DMS79 treated with DMSO at 0.1 percent for 48 hours (cell line): ENCODE measurements around the gene TIMM13.

Source experiments
- DNase-seq: peaks from one replicate; lab custom pipeline; 2025; lab: John Stamatoyannopoulos, UW

Gene TIMM13

DNA sequence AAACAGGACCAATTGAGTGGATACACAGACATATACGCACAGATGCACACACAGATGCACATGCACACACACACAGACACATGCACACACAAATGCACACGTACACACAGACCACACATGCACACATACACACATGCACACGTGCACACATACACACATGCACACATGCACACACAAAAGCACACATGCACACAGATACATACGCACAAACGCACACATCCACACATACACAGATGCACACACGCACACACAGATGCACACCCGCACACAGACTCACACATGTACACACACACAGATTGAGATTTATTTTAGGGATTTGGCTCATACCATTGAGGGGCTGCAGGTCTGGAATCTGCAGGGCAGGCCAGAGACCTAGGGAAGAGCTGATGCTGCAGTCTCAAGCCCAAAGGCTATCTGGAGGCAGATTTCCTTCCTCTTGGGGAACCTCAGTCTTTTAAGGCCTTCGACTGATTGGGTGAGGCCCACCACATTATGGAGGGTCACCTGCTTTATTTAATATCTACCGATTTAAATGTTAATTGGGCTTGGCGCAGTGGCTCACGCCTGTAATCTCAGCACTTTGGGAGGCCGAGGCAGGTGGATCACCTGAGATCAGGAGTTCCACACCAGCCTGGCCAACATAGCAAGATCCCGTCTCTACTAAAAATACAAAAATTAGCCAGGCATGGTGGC is 44.7 kb downstream of the TIMM13 start:
- no peak for DNase-seq

DNA sequence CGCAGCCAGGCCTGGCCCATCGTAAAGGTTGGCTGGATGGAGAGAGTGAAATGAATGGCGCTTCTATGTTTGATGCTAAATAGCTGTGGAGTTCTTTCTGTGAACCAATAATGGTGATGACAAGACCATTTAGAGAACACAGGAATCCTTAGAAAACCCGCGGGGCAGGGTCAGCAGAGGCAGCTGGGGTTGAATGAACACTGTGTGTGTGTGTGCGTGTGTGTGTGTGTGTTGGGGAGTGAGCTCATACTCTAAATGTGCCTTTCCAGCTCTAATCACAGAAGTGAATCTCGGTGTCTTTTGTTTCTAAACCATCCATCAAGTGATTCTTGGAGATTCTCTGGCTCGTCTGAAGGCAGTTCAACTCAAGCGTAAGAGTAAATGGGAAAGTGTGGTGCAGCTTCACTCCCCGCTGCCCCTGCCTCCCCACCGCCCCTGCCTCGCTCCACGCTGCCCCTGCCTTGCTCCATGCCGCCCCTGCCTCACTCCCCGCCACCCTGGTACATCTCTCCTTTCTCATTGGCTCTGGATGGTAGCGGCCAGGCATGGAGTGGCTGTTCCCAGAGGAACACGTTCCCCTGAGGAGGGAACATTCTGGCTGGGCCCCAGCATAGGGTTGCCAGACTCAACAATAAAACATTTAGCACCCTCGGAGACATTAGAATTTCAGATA is 46.1 kb downstream of the TIMM13 start:
- DNase-seq, result peak; percentile 9

DNA sequence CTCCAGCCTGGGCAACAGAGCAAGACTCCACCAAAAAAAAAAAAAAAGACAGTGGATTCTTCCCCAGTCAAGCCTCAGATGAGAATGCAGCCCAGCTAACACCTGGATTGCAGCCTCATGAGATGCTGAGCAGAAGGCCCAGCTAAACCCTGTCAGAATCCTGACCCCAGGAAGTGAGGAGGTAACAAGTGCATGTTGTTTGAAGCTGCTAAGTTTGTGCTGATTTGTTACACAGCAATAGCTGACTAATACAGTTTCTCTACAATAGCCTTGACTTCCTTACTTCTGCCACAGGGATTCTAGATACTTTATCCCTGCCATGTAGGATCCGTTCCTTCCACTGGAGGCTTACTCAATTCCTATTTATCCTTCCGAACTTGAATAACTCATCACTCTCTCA is 46.8 kb downstream of the TIMM13 start:
- DNase-seq, result no peak

DNA sequence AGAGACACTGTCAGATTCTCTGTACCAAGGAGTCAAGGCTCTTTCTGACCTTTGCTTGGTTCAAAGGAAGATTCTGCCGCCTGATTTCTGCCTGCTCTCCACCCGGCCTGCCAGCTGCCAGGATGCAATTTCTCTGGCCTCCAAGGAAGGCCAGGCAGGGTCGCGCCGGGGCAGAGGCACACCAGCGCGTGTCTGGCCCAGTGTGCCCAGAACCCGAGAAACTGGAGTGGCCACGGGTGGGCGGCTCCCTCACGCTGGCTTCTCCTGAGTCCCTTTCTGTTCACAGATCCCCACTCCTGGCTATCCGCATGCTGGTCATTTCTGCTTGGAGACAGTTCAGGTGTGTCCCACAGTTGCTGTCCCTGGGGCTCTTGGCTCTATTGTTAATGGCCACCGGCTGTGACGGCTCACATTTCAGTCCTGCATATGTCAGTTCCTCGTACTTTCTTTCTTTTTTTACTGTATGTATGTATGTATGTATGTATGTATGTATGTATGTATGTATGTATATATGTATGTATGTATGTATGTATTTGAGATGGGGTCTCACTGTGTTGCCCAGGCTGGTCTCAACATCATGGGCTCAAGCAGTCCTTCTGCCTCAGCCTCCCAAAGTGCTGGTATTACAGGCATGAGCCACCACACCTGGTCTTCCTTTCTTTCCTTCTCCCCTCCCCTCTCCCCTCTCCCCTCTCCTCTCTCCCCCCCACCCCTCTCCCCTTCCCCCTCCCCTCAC is 50.4 kb downstream of the TIMM13 start:
- DNase-seq, result no peak
